GM06990 (cell line): ENCODE measurements around the gene TJAP1.
"Not testable (repeated sequence)": the region's sequence is repeated elsewhere in the genome, so short reads cannot be mapped to it uniquely, and the experiment has no call there.

Experiments
- DNase-seq: peaks from one replicate; pipeline ENCODE4 v3.0.0-alpha.2; 2011; ENCODE audit not compliant: insufficient read length; ENCODE audit errors: extremely low read depth
- H3K27me3 ChIP-seq: replicated peaks from 2 replicates; pipeline ENCODE4 v1.6.0; 2011; ENCODE audit warnings: low read length; ENCODE audit not compliant: control insufficient read depth, insufficient read depth
- H3K36me3 ChIP-seq: 2 replicates; pipeline ENCODE4 v1.5.1; 2011; ENCODE audit warnings: low read length; ENCODE audit not compliant: control insufficient read depth, insufficient read depth
- H3K4me3 ChIP-seq: replicated peaks from 2 replicates; pipeline ENCODE4 v1.5.1; 2011; ENCODE audit warnings: low read depth, mild to moderate bottlenecking, control low read depth, low read length
- CTCF ChIP-seq: IDR thresholded peaks from 2 replicates; pipeline ENCODE4 v1.5.1; 2011; ENCODE audit warnings: low read length, control low read depth, mild to moderate bottlenecking, inconsistent platforms; ENCODE audit not compliant: insufficient read depth, poor library complexity, severe bottlenecking

Gene TJAP1

DNA sequence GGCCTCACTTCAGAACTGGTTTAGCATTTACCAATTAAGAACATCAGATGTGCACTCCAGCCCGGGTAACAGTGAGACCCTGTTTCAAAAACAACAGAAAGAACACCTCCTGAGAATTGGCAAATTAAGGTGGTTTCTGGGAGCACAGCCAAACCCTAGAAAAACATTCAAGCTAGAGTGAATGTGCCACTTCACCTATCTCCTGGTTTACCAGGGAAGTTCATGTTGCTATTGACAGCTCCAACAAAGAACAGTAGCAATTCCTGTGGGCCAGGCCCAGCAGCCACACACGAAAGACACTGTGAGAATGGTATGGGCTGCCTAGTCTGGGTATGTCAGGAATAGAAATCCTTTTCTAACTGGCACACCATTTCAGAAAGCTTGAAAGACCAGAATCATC, 44.5 kb downstream of the TJAP1 start:
- Histone ChIP-seq H3K36me3 (peaks cover 33% of the 10 kb centered on the region), H3K4me3 (no peak overlapping the region), H3K27me3 (no peaks in the 10 kb centered on the region)
- no peak for TF ChIP-seq CTCF
- no peak for DNase-seq

GRCh38 chr6:43522547-43523261, 45.3 kb downstream of the TJAP1 start:
- no peak for DNase-seq
- H3K27me3 ChIP-seq: no peaks in the 10 kb centered on the region
- no peak overlapping the region for H3K4me3 ChIP-seq
- H3K36me3 ChIP-seq: peaks cover 37% of the 10 kb centered on the region
- TF ChIP-seq CTCF: no peak

GRCh38 chr6:43523284-43523683, 45.9 kb downstream of the TJAP1 start:
- no peak for DNase-seq
- H3K36me3 ChIP-seq: peaks cover 39% of the 10 kb centered on the region
- no peak overlapping the region for H3K4me3 ChIP-seq
- no peak for TF ChIP-seq CTCF
- no peaks in the 10 kb centered on the region for H3K27me3 ChIP-seq

GRCh38 chr6:43524483-43524961, 47.2 kb downstream of the TJAP1 start:
- no peak overlapping the region for H3K4me3 ChIP-seq
- H3K27me3 ChIP-seq: no peaks in the 10 kb centered on the region
- no peak for DNase-seq
- no peak for TF ChIP-seq CTCF
- H3K36me3 ChIP-seq: peaks cover 43% of the 10 kb centered on the region

DNA sequence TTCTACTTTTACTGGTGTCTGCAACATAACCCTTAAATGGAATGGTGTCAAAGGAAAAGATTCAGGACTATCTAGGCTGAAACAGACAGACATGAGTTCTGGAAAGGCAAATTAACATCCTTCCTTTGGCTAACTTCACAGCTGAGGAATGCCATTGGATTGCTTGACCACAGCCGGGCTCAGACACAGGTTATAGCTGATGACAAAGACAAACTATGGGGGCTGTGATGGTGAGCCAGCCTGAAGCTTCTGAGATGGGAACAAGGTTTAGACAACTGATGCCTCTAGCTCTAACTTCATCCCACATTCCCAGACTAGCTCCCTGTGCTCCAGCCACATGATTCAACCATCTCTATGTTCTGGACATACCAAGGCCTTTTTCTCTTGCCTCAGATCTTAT, 54.8 kb downstream of the TJAP1 start:
- H3K4me3 ChIP-seq: no peak overlapping the region
- peaks cover 24% of the 10 kb centered on the region for H3K36me3 ChIP-seq
- DNase-seq: no peak
- TF ChIP-seq CTCF: no peak
- H3K27me3 ChIP-seq: no peaks in the 10 kb centered on the region

- H3K36me3 ChIP-seq, H3K27me3 ChIP-seq: not testable (repeated sequence)
Measured at GRCh38 chr6:43538986-43539385, 61.6 kb downstream of the TJAP1 start.

DNA sequence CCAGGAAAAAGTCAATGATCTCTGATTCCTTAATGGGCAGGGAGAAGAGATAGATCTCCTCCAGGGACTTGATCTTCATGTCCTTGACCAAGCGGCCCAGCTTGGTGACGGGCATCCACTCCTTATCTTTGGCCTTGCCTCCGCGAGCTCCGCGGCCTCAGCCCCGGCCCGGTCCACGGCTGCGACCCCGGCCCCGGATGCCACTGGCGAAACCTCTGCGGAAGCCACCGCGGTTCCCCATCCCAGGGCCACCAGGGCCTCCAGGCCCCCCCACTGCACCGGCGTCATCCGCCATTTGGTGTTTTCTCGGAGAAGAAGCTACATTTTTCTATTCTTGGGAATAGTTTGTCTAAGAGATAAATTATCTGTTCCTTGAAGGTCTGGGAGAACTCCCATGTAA, 62.0 kb downstream of the TJAP1 start:
- not testable (repeated sequence) for H3K4me3 ChIP-seq, H3K36me3 ChIP-seq, H3K27me3 ChIP-seq, DNase-seq

More at GRCh38 chr6:43538986-43539385, 61.6 kb downstream of the TJAP1 start:
- DNase-seq, H3K4me3 ChIP-seq: not testable (repeated sequence)
